Ascending aorta (tissue), 2 donors: ENCODE data around the gene ABI1. TPM values are rescaled to one million over a fixed set of nuclear protein-coding genes. Genes with fewer than 3 reads are reported as not detected.

ENCODE experiments used
- DNase-seq, 2 donors: peaks; one replicate each; pipeline ENCODE4 v3.0.0-alpha.2; 2019; ENCODE audit warnings: low spot score in 2 of 2
- H3K27ac ChIP-seq, 2 donors: fragments of 200-600 bp; sonication (generic); one replicate each; pipeline ENCODE4 v1.5.1; 2016 to 2017; ENCODE audit warnings: mild to moderate bottlenecking in 1 of 2
- H3K27me3 ChIP-seq: fragments of 200-600 bp; sonication (generic); one replicate; pipeline ENCODE4 v1.5.1; 2017
- H3K36me3 ChIP-seq, 2 donors: fragments of 200-600 bp; sonication (generic); one replicate each; pipeline ENCODE4 v1.5.1; 2016
- H3K4me1 ChIP-seq, 2 donors: fragments of 200-600 bp; sonication (generic); one replicate each; pipeline ENCODE4 v1.5.1; 2016 to 2017; ENCODE audit warnings: mild to moderate bottlenecking in 1 of 2
- H3K4me3 ChIP-seq, 2 donors: fragments of 200-600 bp; sonication (generic); one replicate each; pipeline ENCODE4 v1.5.1; 2016 to 2017; ENCODE audit warnings: mild to moderate bottlenecking in 1 of 2
- H3K9me3 ChIP-seq, 2 donors: fragments of 200-600 bp; sonication (generic); one replicate each; pipeline ENCODE4 v1.5.1; 2016
- intact Hi-C: fragments of 100-400 bp; cut with DNase I; formaldehyde crosslinking; loops from one replicate; pipeline ENCODE4 v1.15.1; 2023
- total RNA-seq: library from RNA; depleted of rRNA; stranded (reverse); fragments of >200 nt; gene quantifications from one replicate; pipeline ENCODE4 v1.1.0, GENCODE V29; 2016
- TF ChIP-seq, protein P1 (sequence below), 3 experiments: fragments of 200-600 bp in 2 of 3; fragments of 450-650 bp in 1 of 3; sonication (generic) in 2 of 3; IDR thresholded peaks; one replicate each; pipeline ENCODE4 v1.5.1; 2016 to 2019; ENCODE audit warnings: antibody characterized with exemption in 3 of 3, mild to moderate bottlenecking in 1 of 3, moderate library complexity in 1 of 3

ABI1 gene
- total RNA-seq, 1 donor from 2014 or later = 5.7 TPM

DNA sequence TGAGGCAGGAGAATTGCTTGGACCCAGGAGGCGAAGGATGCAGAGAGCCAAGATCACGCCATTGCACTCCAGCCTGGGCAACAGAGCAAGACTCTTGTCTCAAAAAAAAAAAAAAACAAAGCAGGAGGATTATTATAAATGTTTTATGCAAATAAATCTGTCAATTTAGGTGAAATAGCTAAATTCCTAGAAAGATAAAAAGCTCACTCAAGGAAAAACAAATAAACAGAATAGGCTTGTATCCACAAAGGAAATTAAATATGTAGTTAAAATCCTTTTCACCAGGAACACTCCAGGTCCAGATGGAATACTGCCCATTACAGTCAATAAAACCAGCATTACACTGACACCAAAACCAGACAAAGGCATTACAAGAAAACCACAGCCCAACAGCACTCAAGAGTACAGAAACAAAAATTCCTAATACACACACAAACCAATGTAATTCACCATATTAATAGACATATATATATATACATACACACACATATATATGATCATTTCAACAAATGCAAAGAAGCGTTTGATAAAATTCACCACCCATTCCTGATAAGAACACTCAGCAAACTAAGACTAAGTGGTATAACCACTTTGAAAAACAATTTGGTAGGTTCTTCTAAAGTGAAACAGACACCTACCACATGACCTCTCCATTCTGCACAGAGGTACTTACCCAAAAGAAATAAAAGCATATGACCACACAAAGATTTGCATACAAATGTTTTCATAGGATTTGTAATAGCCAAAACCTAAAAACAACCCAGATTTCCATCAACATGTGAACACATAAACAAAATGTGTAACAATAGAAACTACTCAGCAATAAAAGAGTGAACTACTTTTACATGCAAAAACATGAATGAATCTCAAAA, 38.8 kb downstream of the ABI1 start:
- Histone ChIP-seq H3K9me3 (no peaks in the 10 kb centered on the region), H3K27me3 (no peaks in the 10 kb centered on the region), H3K27ac (no peak overlapping the region), H3K36me3 (peaks cover 0 to 10% of the 10 kb centered on the region in 2 donors), H3K4me3 (no peak overlapping the region), H3K4me1 (peaks cover 0 to 3% of the 10 kb centered on the region in 2 donors)
- no peak for DNase-seq
- TF ChIP-seq, protein P1, sequence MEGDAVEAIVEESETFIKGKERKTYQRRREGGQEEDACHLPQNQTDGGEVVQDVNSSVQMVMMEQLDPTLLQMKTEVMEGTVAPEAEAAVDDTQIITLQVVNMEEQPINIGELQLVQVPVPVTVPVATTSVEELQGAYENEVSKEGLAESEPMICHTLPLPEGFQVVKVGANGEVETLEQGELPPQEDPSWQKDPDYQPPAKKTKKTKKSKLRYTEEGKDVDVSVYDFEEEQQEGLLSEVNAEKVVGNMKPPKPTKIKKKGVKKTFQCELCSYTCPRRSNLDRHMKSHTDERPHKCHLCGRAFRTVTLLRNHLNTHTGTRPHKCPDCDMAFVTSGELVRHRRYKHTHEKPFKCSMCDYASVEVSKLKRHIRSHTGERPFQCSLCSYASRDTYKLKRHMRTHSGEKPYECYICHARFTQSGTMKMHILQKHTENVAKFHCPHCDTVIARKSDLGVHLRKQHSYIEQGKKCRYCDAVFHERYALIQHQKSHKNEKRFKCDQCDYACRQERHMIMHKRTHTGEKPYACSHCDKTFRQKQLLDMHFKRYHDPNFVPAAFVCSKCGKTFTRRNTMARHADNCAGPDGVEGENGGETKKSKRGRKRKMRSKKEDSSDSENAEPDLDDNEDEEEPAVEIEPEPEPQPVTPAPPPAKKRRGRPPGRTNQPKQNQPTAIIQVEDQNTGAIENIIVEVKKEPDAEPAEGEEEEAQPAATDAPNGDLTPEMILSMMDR (IDR thresholded peaks at IDR 0.05) = no peak
- intact Hi-C loops = no loop called here

GRCh38 chr10:26815500-26815899, 45.3 kb downstream of the ABI1 start:
- TF ChIP-seq, protein P1 (IDR thresholded peaks at IDR 0.05) = no peak
- no peak overlapping the region for H3K27ac ChIP-seq
- H3K4me1 ChIP-seq = peaks cover 0 to 7% of the 10 kb centered on the region in 2 donors
- no peak for DNase-seq
- H3K9me3 ChIP-seq = no peaks in the 10 kb centered on the region
- H3K4me3 ChIP-seq = no peak overlapping the region
- intact Hi-C loops = no loop called here
- no peaks in the 10 kb centered on the region for H3K36me3 ChIP-seq
- H3K27me3 ChIP-seq = no peaks in the 10 kb centered on the region

- intact Hi-C loops = no loop called here
- Histone ChIP-seq H3K27me3 (no peaks in the 10 kb centered on the region), H3K36me3 (no peaks in the 10 kb centered on the region), H3K4me3 (no peak overlapping the region), H3K27ac (no peak overlapping the region), H3K4me1 (peaks cover 0 to 5% of the 10 kb centered on the region in 2 donors), H3K9me3 (no peaks in the 10 kb centered on the region)
- TF ChIP-seq, protein P1 (IDR thresholded peaks at IDR 0.05) = no peak
- no peak for DNase-seq
These were observed 50.2 kb downstream of the ABI1 start for GRCh38 chr10:26810435-26811026.

- no peaks in the 10 kb centered on the region for H3K36me3 ChIP-seq
- intact Hi-C loops = no loop called here
- no peak overlapping the region for H3K27ac ChIP-seq
- peaks cover 0 to 5% of the 10 kb centered on the region in 2 donors for H3K4me1 ChIP-seq
- no peaks in the 10 kb centered on the region for H3K9me3 ChIP-seq
- no peak overlapping the region for H3K4me3 ChIP-seq
- TF ChIP-seq, protein P1 (IDR thresholded peaks at IDR 0.05) = no peak
- no peaks in the 10 kb centered on the region for H3K27me3 ChIP-seq
- DNase-seq = no peak
These were observed 50.8 kb downstream of the ABI1 start for GRCh38 chr10:26809973-26810372.

- H3K9me3 ChIP-seq = no peaks in the 10 kb centered on the region
- intact Hi-C loops = no loop called here
These were observed 53.2 kb downstream of the ABI1 start for GRCh38 chr10:26807532-26807931.

More at GRCh38 chr10:26807532-26807931, 53.2 kb downstream of the ABI1 start:
- peaks cover 0 to 2% of the 10 kb centered on the region in 2 donors for H3K4me1 ChIP-seq
- H3K36me3 ChIP-seq = no peaks in the 10 kb centered on the region
- TF ChIP-seq, protein P1 (IDR thresholded peaks at IDR 0.05) = no peak
- DNase-seq = no peak
- H3K27ac ChIP-seq = no peak overlapping the region
- no peaks in the 10 kb centered on the region for H3K27me3 ChIP-seq
- H3K4me3 ChIP-seq = no peak overlapping the region
